ENCODE data around the gene AKAP8L. TPM values are rescaled to one million over a fixed set of nuclear protein-coding genes. Genes with fewer than 3 reads are reported as not detected.
"Not testable (repeated sequence)": the region's sequence is repeated elsewhere in the genome, so short reads cannot be mapped to it uniquely, and the experiment has no call there.

Gene AKAP8L
- total RNA-seq, 2 donors from 2014 or later = 105 to 124 TPM

DNA sequence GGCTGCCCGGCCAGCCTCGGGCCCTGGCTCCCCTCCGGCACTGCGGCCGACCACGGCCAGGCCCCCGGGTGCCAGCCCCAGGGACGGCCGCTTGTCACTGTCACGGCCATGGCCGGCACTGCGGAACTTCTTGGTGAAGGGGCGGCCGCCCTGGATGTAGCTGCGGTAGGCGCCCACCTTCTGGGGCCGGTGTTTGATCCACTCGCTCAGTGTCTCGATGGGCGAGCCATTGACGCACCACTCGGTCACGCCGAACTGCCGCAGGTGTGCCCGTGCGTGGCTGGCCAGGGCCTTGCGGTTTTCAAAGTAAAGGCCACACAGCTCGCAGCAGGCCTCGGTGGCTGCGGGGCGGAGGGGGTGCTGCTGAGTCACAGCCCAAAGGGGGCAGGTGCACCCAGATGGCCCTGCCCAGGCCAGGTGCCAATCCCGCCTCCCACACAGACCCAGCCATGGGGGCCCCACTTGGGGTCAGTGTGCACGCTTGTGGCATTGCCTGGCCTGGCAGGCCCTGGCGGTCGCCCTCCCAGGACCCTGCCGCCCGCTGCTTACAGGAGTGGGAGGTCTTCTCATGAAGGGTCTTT lies 6.0 kb upstream of the AKAP8L start:
- H3K27ac Mint-ChIP-seq = no peak overlapping the region
- H3K4me3 Mint-ChIP-seq = no peak overlapping the region
- ATAC-seq (replicated peaks in 1 of 2) (no peak), DNase-seq (no peak)
- peaks cover 19 to 28% of the 10 kb centered on the region in 2 donors for H3K36me3 Mint-ChIP-seq (ENCODE audit: insufficient read depth in 2 of 2)
- no peaks in the 10 kb centered on the region for H3K27me3 Mint-ChIP-seq (ENCODE audit: low read depth)
- no peaks in the 10 kb centered on the region for H3K9me3 Mint-ChIP-seq
- peaks cover 9% of the 10 kb centered on the region for H3K4me1 Mint-ChIP-seq (ENCODE audit: low read depth)

DNA sequence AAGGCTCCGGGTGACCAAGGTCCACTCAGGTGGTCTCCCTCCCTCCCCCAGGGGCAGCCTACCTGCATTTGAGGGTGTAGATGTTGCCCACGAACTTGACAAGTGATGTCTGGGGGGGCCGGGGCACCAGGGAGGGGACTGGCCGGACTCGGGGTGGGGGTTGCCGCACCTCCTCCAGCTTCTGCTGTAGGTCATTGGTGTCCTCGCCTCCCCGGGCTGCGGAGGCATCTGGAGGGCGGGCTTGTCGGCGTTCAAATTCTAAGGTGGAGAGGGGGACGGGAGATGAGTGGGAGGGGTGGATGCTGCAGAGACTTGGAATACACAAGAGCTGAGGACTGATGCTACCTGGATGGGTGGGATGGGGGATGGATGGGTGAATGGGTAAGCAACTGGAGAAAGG lies 5.3 kb upstream of the AKAP8L start:
- no peak overlapping the region for H3K4me3 Mint-ChIP-seq
- no peak overlapping the region for H3K27ac Mint-ChIP-seq
- H3K9me3 Mint-ChIP-seq = no peaks in the 10 kb centered on the region
- DNase-seq = no peak
- H3K36me3 Mint-ChIP-seq (ENCODE audit: insufficient read depth in 2 of 2) = peaks cover 19 to 28% of the 10 kb centered on the region in 2 donors
- H3K4me1 Mint-ChIP-seq (ENCODE audit: low read depth) = peaks cover 15% of the 10 kb centered on the region
- no peak for ATAC-seq (replicated peaks in 1 of 2)
- no peaks in the 10 kb centered on the region for H3K27me3 Mint-ChIP-seq (ENCODE audit: low read depth)

DNA sequence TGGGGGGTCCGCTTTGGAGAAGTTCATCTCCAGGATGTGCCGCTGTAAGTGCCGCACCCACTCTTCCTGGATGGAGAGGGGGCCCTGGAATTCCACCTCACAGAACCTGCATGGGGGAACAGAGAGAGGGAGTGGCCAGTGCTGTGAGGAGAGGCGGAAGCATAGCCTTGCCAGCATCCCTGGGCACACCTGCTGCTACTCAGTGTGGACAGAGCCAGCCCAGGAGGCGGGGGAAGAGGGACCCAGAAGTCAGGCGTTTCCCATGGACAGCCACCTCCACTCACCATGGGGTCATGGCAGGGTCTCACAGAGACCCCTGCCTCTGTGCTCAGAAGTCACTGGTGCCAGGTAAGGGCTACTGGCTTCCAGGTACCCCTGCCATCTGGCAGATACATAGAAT lies 4.3 kb upstream of the AKAP8L start:
- DNase-seq (no peak), ATAC-seq (replicated peaks in 1 of 2) (no peak)
- Mint-ChIP-seq H3K27ac (no peak overlapping the region), H3K9me3 (no peaks in the 10 kb centered on the region), H3K4me3 (no peak overlapping the region), H3K27me3 (ENCODE audit: low read depth) (no peaks in the 10 kb centered on the region), H3K4me1 (ENCODE audit: low read depth) (peaks cover 16% of the 10 kb centered on the region), H3K36me3 (ENCODE audit: insufficient read depth in 2 of 2) (peaks cover 22 to 26% of the 10 kb centered on the region in 2 donors)

DNA sequence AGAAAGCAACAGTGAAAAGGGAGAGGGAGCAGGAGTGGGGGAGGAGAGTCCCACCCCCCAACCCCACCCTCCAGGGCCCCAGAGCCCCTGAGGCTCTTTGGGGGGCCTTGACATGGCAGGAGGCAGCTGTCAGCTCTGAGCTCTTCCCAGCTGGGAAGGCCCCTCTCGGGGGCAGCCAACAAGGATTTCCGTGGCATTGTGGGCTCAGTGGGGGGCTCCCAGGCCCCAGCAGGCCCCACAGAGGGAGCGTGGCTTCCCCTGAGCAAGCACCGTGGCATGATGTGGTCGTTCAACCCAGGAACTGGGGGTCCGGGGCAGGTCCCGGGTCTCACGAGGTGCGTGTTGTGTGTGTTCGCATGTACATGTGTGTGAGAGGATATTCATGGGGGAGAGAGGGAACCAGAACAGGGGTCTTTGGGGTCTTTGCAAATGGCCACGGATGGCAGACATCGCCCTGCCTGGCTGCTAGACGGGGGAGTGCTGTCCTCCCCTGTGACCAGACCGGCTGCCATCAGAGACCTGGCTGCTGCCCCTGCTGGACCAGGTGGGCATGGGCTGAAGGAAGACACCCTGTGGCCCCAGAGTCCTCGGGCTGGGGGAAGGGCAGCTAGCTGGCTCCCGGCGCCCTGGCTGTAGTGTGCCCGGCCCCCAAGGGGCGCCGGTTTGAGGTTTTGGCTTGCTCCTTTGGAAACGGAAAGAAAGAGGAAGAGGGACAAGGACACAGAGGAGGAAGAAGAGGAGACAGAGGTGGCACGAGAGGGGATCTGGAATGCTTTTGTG lies 3.7 kb upstream of the AKAP8L start:
- no peaks in the 10 kb centered on the region for H3K9me3 Mint-ChIP-seq
- DNase-seq = no peak

DNA sequence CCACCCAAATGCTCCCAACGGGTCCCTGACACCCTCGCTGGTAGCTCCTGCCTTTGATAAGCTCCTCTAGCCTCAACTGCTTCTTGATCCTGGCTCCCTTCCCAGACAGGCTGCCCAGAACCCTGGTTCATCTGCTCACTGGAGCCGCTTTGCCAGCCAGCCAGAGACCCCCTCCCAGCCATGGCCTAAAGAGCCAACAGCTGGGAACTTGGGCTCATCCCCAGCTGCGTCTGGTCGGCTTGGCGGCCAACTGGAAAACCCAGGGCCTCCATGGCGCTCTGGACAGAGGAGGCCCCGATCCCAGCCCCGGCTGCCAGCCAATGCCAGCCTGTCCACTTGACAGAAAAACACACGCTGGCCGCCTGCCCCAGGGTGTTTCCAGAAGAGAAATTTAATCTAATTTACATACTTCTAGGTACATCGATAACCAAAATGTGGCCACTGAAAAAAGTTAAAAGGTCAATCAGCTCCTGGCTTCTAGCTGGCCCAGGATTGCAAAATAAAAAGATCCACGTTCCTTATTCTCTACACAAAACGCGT lies 3.0 kb upstream of the AKAP8L start:
- ATAC-seq (replicated peaks in 1 of 2) = no peak
- no peaks in the 10 kb centered on the region for H3K27me3 Mint-ChIP-seq (ENCODE audit: low read depth)
- no peaks in the 10 kb centered on the region for H3K9me3 Mint-ChIP-seq
- no peak for DNase-seq
- H3K36me3 Mint-ChIP-seq (ENCODE audit: insufficient read depth in 2 of 2) = peaks cover 23 to 28% of the 10 kb centered on the region in 2 donors
- H3K27ac Mint-ChIP-seq = no peak overlapping the region
- peaks cover 25% of the 10 kb centered on the region for H3K4me1 Mint-ChIP-seq (ENCODE audit: low read depth)
- no peak overlapping the region for H3K4me3 Mint-ChIP-seq

More for the DNA sequence above, 3.7 kb upstream of the AKAP8L start:
- H3K4me3 Mint-ChIP-seq = no peak overlapping the region
- H3K4me1 Mint-ChIP-seq (ENCODE audit: low read depth) = peaks cover 22% of the 10 kb centered on the region
- no peaks in the 10 kb centered on the region for H3K27me3 Mint-ChIP-seq (ENCODE audit: low read depth)
- peaks cover 23 to 26% of the 10 kb centered on the region in 2 donors for H3K36me3 Mint-ChIP-seq (ENCODE audit: insufficient read depth in 2 of 2)
- no peak for ATAC-seq (replicated peaks in 1 of 2)
- H3K27ac Mint-ChIP-seq = no peak overlapping the region

DNA sequence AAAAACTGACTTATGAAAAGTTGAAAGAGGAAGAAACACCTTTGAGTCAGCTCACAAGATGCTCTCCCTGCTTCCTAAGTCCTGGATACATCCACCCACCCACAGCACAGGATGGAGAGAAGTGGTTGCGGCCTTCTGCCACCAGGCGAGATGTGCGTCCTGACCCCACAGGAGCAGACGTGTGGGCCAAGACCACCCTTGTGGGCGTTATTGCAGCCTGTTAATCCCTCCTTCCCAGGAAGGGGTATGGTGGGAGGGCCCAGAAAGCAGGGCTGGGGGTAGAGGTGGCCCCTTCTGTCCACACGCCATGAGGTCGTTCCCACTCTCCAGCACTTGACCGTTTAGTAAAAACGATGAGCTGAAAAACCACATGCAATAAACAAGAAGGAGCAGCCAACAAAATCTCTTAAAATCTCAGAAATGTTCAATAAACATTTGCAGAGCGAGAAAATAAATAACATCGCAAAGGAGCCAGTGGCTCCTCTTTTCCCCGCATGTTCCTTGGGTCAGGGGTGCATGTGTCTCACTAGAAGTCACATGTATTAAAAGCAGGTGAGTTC lies 2.4 kb upstream of the AKAP8L start:
- Mint-ChIP-seq H3K4me3 (no peak overlapping the region), H3K27ac (no peak overlapping the region), H3K4me1 (ENCODE audit: low read depth) (peaks cover 31% of the 10 kb centered on the region), H3K9me3 (no peaks in the 10 kb centered on the region), H3K36me3 (ENCODE audit: insufficient read depth in 2 of 2) (peaks cover 18 to 24% of the 10 kb centered on the region in 2 donors), H3K27me3 (ENCODE audit: low read depth) (no peaks in the 10 kb centered on the region)
- DNase-seq (no peak), ATAC-seq (replicated peaks in 1 of 2) (no peak)

DNA sequence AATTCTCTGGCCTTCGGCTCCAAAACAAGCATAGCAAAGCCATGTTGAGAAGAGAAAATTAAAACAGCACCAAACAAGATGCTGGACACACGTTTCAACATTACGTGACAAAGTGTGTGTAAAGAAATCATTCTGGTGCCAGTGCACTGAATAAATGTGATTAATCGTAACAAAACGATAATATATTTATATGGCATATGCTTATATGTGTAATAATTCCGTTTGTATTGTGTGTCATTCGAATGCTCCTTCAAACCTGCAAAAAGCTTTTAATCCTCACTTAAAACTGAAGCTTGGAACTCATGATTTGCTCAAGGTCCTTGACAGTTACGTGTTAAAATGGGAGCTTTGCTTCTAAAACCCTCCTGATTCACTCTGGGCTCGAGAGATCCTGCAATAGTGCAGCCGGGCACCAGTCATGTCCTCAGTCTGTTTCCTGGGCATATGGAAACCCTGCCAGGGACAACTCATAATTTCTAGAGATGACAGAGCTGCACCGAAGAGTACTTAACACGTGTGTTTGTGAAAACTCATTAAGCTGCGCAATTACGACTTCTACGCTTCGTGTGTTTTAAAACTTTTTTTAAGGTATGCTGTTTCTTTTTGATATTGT lies 731 bp upstream of the AKAP8L start:
- Mint-ChIP-seq H3K27ac (peak overlapping the region; percentile 97), H3K36me3 (ENCODE audit: insufficient read depth in 2 of 2) (peaks cover 16 to 23% of the 10 kb centered on the region in 2 donors), H3K4me3 (peak overlapping the region; percentile 91 to 98), H3K27me3 (ENCODE audit: low read depth) (no peaks in the 10 kb centered on the region), H3K4me1 (ENCODE audit: low read depth) (peaks cover 40% of the 10 kb centered on the region), H3K9me3 (no peaks in the 10 kb centered on the region)
- no peak for DNase-seq
- ATAC-seq (replicated peaks in 1 of 2) = no peak

DNA sequence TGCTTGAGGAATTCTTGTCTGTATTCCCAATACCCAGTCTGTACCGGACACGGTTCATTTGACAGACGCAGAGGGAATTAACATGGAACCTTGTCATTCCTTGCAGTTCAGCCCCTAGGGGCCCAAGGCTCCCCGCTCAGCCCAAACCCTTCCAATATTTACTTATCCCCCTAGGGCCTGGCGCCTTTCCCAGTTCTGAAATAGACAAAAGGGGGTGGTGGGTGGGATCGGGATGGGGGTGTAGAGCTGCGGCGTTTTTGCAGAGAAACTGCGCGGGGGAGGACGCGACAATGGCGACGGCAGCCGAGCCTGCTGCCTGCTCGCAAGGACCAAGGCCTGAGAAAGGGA lies 583 bp downstream of the AKAP8L start:
- peaks cover 49% of the 10 kb centered on the region for H3K4me1 Mint-ChIP-seq (ENCODE audit: low read depth)
- H3K36me3 Mint-ChIP-seq (ENCODE audit: insufficient read depth in 2 of 2) = peaks cover 13 to 19% of the 10 kb centered on the region in 2 donors
- peak overlapping the region; percentile 97 for H3K27ac Mint-ChIP-seq
- H3K27me3 Mint-ChIP-seq (ENCODE audit: low read depth) = no peaks in the 10 kb centered on the region
- DNase-seq (no peak), ATAC-seq (replicated peaks in 1 of 2) (no peak)
- H3K4me3 Mint-ChIP-seq = peak overlapping the region; percentile 91 to 98
- no peaks in the 10 kb centered on the region for H3K9me3 Mint-ChIP-seq

DNA sequence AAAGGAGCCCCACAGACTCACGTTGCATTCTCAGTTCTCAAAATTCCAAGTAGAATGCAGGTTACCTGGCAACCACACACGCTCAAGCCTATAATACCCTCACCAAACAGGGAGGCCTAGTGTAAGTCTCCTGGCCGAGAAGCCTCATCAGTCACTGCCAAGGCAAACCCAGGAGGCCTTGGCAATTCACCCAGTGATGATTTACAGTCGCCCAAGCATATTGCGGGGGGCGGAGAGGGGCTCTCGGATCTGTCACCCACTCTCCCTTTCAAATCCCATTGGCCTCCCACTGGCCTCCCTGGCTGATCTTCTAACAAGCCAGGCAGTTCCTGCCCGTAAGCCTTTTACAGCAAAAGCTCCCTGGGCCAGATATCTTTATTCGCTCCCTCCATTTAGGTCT lies 1.1 kb downstream of the AKAP8L start:
- H3K4me3 Mint-ChIP-seq = peak overlapping the region; percentile 91 to 98
- H3K27me3 Mint-ChIP-seq (ENCODE audit: low read depth) = no peaks in the 10 kb centered on the region
- peaks cover 8 to 15% of the 10 kb centered on the region in 2 donors for H3K36me3 Mint-ChIP-seq (ENCODE audit: insufficient read depth in 2 of 2)
- no peaks in the 10 kb centered on the region for H3K9me3 Mint-ChIP-seq
- peak overlapping the region; percentile 97 for H3K27ac Mint-ChIP-seq
- no peak for ATAC-seq (replicated peaks in 1 of 2)
- no peak for DNase-seq
- peaks cover 53% of the 10 kb centered on the region for H3K4me1 Mint-ChIP-seq (ENCODE audit: low read depth)

DNA sequence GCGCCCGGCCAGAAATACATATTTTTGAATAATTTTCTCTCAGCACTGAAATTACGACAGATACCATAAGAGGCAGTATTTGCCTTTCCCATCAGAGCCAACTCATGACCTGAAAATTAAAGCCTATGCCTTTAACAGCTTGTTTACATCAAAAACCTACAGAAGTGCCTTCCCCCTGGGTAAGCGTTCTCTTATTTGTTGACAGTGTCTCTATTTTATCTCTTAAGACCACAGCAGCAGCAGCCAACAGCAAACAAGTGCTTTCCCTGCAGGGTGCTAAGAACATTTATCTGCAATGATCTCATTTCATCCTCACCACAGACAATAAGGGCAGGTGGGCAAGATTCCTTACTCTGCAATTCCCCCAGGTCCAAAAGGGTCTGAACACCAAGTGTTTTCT lies 6.0 kb downstream of the AKAP8L start:
- DNase-seq (no peak), ATAC-seq (replicated peaks in 1 of 2) (no peak)
- Mint-ChIP-seq H3K27ac (no peak overlapping the region), H3K9me3 (no peaks in the 10 kb centered on the region), H3K4me1 (ENCODE audit: low read depth) (peaks cover 58% of the 10 kb centered on the region), H3K27me3 (ENCODE audit: low read depth) (no peaks in the 10 kb centered on the region), H3K36me3 (ENCODE audit: insufficient read depth in 2 of 2) (peaks cover 0 to 8% of the 10 kb centered on the region in 2 donors), H3K4me3 (no peak overlapping the region)

DNA sequence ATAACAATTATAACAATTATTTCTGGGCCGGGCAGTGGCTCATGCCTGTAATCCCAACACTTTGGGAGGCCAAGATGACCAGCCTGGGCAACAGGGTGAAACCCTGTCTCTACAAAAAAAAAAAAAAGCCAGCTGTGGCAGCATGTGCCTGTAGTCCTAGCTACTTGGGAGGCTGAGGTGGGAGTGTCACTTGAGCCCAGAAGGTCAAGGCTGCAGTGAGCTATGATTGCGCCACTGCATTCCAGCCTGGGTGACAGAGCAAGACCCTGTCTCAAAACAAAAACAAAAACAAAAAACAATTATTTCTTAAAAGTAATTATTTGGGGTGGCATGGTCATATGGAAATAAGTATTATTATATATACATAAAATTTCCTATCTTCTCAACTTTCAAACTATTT lies 7.4 kb downstream of the AKAP8L start:
- H3K36me3 Mint-ChIP-seq (ENCODE audit: insufficient read depth in 2 of 2); ATAC-seq (replicated peaks in 1 of 2): not testable (repeated sequence)

DNA sequence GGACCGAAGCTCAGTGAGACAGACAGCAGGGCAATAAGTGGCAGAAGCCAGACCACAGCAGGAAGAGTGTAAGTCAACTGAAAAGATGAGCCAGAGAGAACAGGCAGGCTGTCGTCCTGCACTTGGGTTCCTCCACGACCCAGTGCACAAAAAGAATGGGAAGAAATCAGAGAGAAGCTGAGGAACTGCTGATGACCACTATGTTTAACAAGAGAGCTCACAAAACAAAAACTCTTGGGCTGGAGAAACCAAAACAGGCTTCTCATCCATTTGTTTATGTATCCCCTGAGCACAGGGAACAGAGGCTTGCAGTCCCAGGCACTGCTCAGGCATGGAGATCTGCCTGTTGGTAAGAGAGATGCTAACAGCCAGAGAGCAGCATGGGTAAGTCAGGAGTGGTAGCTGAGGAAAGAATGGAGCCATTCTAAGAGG lies 14.0 kb downstream of the AKAP8L start:
- Mint-ChIP-seq H3K27ac (peak overlapping the region; percentile 58), H3K4me3 (no peak overlapping the region), H3K4me1 (ENCODE audit: low read depth) (peaks cover 42% of the 10 kb centered on the region), H3K36me3 (ENCODE audit: insufficient read depth in 2 of 2) (peaks cover 0 to 3% of the 10 kb centered on the region in 2 donors), H3K27me3 (ENCODE audit: low read depth) (no peaks in the 10 kb centered on the region), H3K9me3 (no peaks in the 10 kb centered on the region)
- ATAC-seq (replicated peaks in 1 of 2) (no peak), DNase-seq (no peak)

More for the DNA sequence above, 7.4 kb downstream of the AKAP8L start:
- not testable (repeated sequence) for H3K27me3 Mint-ChIP-seq (ENCODE audit: low read depth); H3K9me3 Mint-ChIP-seq; H3K4me3 Mint-ChIP-seq; H3K27ac Mint-ChIP-seq; DNase-seq
- H3K4me1 Mint-ChIP-seq (ENCODE audit: low read depth) = peaks cover 55% of the 10 kb centered on the region

Data from activated T-cell treated with anti-CD3 and anti-CD28 coated beads, Interleukin-2, amount 50 U/mL, for 72 hours (primary cell).